Measurements from ENCODE around the gene FAIM.

- TF ChIP-seq REST (IDR thresholded peaks at IDR 0.05) (no peak), CTCF (IDR thresholded peaks at IDR 0.05; ENCODE audit: low read depth, low read length, missing input control) (no peak)
Observed at GRCh38 chr3:138681463-138682220, 73.1 kb downstream of the FAIM start.
